HG03175 (cell line): ENCODE results near the gene TBCB.
"Not testable (repeated sequence)": the region's sequence is repeated elsewhere in the genome, so short reads cannot be mapped to it uniquely, and the experiment has no call there.

ENCODE experiments used
- ATAC-seq: cut with Tn5 transposase; IDR thresholded peaks from one replicate; pipeline ENCODE4 v1.9.1; 2021; ENCODE audit warnings: mild to moderate bottlenecking, moderate library complexity; ENCODE audit not compliant: unreplicated experiment

The TBCB gene

GRCh38 chr19:36169084-36169760, 54.0 kb downstream of the TBCB start:
- no peak for ATAC-seq

- no peak for ATAC-seq
These were observed 57.6 kb downstream of the TBCB start for GRCh38 chr19:36172852-36173251.

GRCh38 chr19:36173846-36174245, 58.6 kb downstream of the TBCB start:
- not testable (repeated sequence) for ATAC-seq
